ENCODE data around the gene ZRANB3. TPM values are rescaled to one million over a fixed set of nuclear protein-coding genes. Genes with fewer than 3 reads are reported as not detected.

Gene ZRANB3
- total RNA-seq (2014; rRNA removed; shearing (Covaris generic); ENCODE audit: low replicate concordance): 6.2 and 12.6 TPM in 2 replicates

DNA sequence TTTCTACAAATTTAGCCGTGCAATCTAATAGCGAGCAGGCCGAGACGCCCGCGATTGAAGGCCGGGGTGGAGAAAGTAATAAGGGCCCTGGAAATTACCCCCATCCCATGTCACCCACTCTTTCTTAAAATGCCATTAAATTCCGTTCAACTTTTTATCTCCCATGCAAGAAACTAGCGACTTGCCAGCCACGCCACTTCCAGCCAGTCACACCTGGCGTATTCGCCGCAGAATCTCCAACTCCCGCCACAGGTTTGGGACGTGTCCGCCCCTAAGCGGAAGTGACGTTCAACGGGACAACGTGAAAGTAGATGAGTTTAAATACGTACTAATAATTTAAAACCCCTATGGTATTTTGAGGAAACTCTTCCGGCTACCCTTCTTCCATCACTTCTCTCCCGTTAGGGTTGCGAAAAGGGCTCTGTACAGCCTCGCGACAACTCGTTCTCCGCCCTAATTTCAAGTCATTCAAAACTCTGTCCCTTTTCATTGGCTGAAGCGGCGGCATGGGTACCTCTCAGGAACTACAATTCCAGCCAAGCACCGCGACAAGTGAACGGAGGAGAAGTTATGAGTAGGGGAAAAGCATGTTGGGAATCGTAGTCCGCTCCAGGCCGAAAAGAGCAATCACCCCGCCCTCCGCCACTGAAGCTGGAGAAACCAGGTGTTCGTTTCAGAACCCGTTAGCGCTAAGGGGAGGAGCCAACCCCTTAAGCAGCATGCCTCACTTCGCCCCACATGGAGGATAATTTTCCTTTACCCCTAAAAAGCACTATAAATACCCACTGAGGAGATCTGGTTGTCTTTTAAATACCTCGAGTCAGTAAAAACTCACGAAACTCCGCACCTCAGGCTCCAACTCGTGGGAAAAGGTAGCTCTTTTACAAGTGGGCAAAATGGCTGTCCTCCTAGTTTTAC lies at the start of gene ZRANB3:
TSS of gene ZRANB3 (minus strand) at position 906 of the 918 bp plus-strand sequence.
- H3K27me3 ChIP-seq (ENCODE audit: low read length): no peaks in the 10 kb centered on the region
- H4K20me1 ChIP-seq (ENCODE audit: insufficient read depth, low read depth, low read length): 0 out of 2 replicates have a peak, but pooled peaks cover 3% of the 10 kb centered on the region
- peak; percentile 99 for DNase-seq
- H3K9me3 ChIP-seq (ENCODE audit: low read length): no peaks in the 10 kb centered on the region
- peak within 1 kb of the TSS; percentile 90 for H3K27ac ChIP-seq (ENCODE audit: low read length)
- peak within 1 kb of the TSS; percentile 75; the same call in 1 of the 2 replicates for H2AFZ ChIP-seq (ENCODE audit: low read length)
- H3K4me3 ChIP-seq (ENCODE audit: low read length): peak within 1 kb of the TSS; percentile 91
- peaks cover 40% of the 10 kb centered on the region for H3K4me1 ChIP-seq (ENCODE audit: low read length)
- H3K79me2 ChIP-seq (ENCODE audit: low read length): peaks cover 85% of the 10 kb centered on the region
- H3K9me2 ChIP-seq (replicated peaks; ENCODE audit: insufficient read depth, low read length): no peaks in the 10 kb centered on the region
- peak within 1 kb of the TSS; percentile 91 for H3K4me2 ChIP-seq (ENCODE audit: low read depth, low read length, poor library complexity, severe bottlenecking)
- peak within 1 kb of the TSS; percentile 94 for H3K9ac ChIP-seq (ENCODE audit: low read length)
- peaks cover 14% of the 10 kb centered on the region; the same call in 1 of the 2 replicates for H3K36me3 ChIP-seq (ENCODE audit: insufficient read depth, low read length)

DNA sequence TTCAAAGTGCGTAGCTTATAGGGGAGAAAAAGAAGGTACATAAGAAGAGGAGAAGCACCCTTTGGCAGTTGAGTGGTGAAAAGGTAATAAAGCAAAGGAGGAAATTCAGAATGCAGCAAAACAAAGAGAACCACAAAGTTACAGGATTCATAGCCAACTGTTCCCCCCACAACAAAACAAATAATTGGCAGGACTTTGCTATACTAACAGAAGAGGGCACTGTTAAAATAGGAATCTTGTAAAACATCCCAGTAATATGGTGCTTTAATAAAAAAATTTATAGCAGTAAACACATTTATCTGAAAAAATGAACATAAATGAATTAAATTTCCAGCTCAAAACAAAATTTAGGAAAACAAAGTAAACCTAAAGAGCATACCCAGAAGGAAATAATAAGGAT lies 42.6 kb upstream of the ZRANB3 start:
- Histone ChIP-seq H3K27ac (ENCODE audit: low read length) (no peak overlapping the region), H3K9ac (ENCODE audit: low read length) (no peak overlapping the region), H3K4me1 (ENCODE audit: low read length) (no peaks in the 10 kb centered on the region), H2AFZ (ENCODE audit: low read length) (no peak overlapping the region), H3K79me2 (ENCODE audit: low read length) (peaks cover 77% of the 10 kb centered on the region), H3K4me2 (ENCODE audit: low read depth, low read length, poor library complexity, severe bottlenecking) (no peak overlapping the region), H3K9me2 (replicated peaks; ENCODE audit: insufficient read depth, low read length) (no peaks in the 10 kb centered on the region), H3K4me3 (ENCODE audit: low read length) (no peak overlapping the region), H3K27me3 (ENCODE audit: low read length) (no peaks in the 10 kb centered on the region), H4K20me1 (ENCODE audit: insufficient read depth, low read depth, low read length) (no peaks in the 10 kb centered on the region), H3K36me3 (ENCODE audit: insufficient read depth, low read length) (peaks cover 19% of the 10 kb centered on the region; the same call in 1 of the 2 replicates), H3K9me3 (ENCODE audit: low read length) (no peaks in the 10 kb centered on the region)
- DNase-seq: no peak

GRCh38 chr2:135570884-135571283 lies 39.9 kb upstream of the ZRANB3 start:
- Histone ChIP-seq H3K27me3 (ENCODE audit: low read length) (no peaks in the 10 kb centered on the region), H3K4me1 (ENCODE audit: low read length) (no peaks in the 10 kb centered on the region), H3K9ac (ENCODE audit: low read length) (no peak overlapping the region), H3K36me3 (ENCODE audit: insufficient read depth, low read length) (peaks cover 23% of the 10 kb centered on the region; the same call in 1 of the 2 replicates), H2AFZ (ENCODE audit: low read length) (no peak overlapping the region), H3K4me2 (ENCODE audit: low read depth, low read length, poor library complexity, severe bottlenecking) (no peak overlapping the region), H3K4me3 (ENCODE audit: low read length) (no peak overlapping the region), H3K79me2 (ENCODE audit: low read length) (peaks cover 83% of the 10 kb centered on the region), H3K27ac (ENCODE audit: low read length) (no peak overlapping the region), H3K9me2 (replicated peaks; ENCODE audit: insufficient read depth, low read length) (no peaks in the 10 kb centered on the region), H4K20me1 (ENCODE audit: insufficient read depth, low read depth, low read length) (no peaks in the 10 kb centered on the region), H3K9me3 (ENCODE audit: low read length) (no peaks in the 10 kb centered on the region)
- DNase-seq: no peak

DNA sequence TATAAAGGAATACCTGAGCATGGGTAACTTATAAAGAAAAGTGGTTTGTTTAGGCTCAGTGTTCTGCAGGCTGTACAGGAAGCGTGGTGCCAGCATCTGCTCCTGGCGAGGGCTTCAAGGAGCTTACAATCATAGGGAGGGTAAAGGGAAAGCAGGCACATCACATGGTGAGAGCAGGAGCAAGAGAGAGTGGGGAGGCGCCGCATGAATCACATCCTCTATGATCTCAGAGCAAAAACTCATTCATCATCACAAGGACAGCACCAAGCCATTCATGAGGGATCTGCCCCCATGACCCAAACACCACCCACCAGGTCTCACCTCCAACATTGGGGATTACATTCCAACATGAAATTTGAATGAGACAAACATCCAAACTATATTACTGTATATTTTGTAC lies 32.8 kb upstream of the ZRANB3 start:
- no peaks in the 10 kb centered on the region for H3K9me2 ChIP-seq (replicated peaks; ENCODE audit: insufficient read depth, low read length)
- no peak overlapping the region for H3K4me2 ChIP-seq (ENCODE audit: low read depth, low read length, poor library complexity, severe bottlenecking)
- no peaks in the 10 kb centered on the region for H3K27me3 ChIP-seq (ENCODE audit: low read length)
- peaks cover 8% of the 10 kb centered on the region; the same call in 1 of the 2 replicates for H3K36me3 ChIP-seq (ENCODE audit: insufficient read depth, low read length)
- 0 out of 2 replicates have a peak, but pooled peaks cover 6% of the 10 kb centered on the region for H4K20me1 ChIP-seq (ENCODE audit: insufficient read depth, low read depth, low read length)
- no peak overlapping the region for H2AFZ ChIP-seq (ENCODE audit: low read length)
- H3K4me1 ChIP-seq (ENCODE audit: low read length): no peaks in the 10 kb centered on the region
- no peak overlapping the region for H3K27ac ChIP-seq (ENCODE audit: low read length)
- H3K9me3 ChIP-seq (ENCODE audit: low read length): no peaks in the 10 kb centered on the region
- no peak for DNase-seq
- H3K9ac ChIP-seq (ENCODE audit: low read length): no peak overlapping the region
- no peak overlapping the region for H3K4me3 ChIP-seq (ENCODE audit: low read length)
- H3K79me2 ChIP-seq (ENCODE audit: low read length): peaks cover 98% of the 10 kb centered on the region

DNA sequence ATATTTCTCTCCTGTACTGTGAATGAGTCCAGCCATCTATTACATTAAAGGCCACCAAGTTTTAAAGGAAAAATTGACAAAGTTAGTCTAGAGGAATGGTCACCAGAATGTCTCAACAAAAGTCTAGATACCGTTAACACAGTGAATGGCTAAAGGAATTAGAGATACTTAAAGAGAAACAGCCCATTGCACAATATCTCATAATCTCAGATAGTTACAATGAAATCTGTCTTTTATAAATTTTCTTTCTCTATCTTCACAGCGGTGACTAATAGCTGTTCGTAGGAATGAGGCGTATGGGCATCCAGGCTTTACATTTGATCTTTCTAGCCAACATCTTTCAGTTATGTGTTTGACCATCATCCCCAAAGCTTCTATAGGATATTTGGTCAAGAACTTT lies 30.9 kb upstream of the ZRANB3 start:
- Histone ChIP-seq H3K4me2 (ENCODE audit: low read depth, low read length, poor library complexity, severe bottlenecking) (no peak overlapping the region), H3K79me2 (ENCODE audit: low read length) (peaks cover 99% of the 10 kb centered on the region), H4K20me1 (ENCODE audit: insufficient read depth, low read depth, low read length) (0 out of 2 replicates have a peak, but pooled peaks cover 6% of the 10 kb centered on the region)

DNA sequence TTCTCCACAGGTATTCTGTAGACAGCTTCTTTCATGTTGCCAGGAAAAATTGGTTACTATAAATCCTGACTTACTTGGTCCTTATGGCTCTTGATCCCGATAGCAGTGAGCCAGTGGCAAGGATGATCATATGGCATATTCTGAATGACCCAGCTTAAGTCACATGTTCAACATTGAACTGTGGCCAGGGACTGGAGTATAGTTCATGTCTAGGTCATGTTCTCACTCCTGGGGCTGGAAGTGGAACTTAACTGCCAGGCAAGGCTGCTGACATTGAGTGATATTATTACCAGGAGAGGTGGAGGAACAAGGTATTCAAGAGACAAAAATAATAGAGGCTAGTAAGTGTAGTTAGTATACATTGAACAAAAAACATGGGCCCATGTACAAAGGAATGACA lies 26.5 kb upstream of the ZRANB3 start:
- Histone ChIP-seq H3K36me3 (ENCODE audit: insufficient read depth, low read length) (peaks cover 4% of the 10 kb centered on the region; the same call in 1 of the 2 replicates), H3K9me2 (replicated peaks; ENCODE audit: insufficient read depth, low read length) (no peaks in the 10 kb centered on the region), H3K79me2 (ENCODE audit: low read length) (peaks cover 100% of the 10 kb centered on the region)

More for the DNA sequence above, 30.9 kb upstream of the ZRANB3 start:
- H3K9me2 ChIP-seq (replicated peaks; ENCODE audit: insufficient read depth, low read length): no peaks in the 10 kb centered on the region
- H3K27ac ChIP-seq (ENCODE audit: low read length): no peak overlapping the region
- peaks cover 11% of the 10 kb centered on the region; the same call in 1 of the 2 replicates for H3K36me3 ChIP-seq (ENCODE audit: insufficient read depth, low read length)
- H3K9ac ChIP-seq (ENCODE audit: low read length): no peak overlapping the region
- no peaks in the 10 kb centered on the region for H3K9me3 ChIP-seq (ENCODE audit: low read length)
- H3K27me3 ChIP-seq (ENCODE audit: low read length): no peaks in the 10 kb centered on the region
- H3K4me1 ChIP-seq (ENCODE audit: low read length): peaks cover 8% of the 10 kb centered on the region
- H2AFZ ChIP-seq (ENCODE audit: low read length): no peak overlapping the region
- H3K4me3 ChIP-seq (ENCODE audit: low read length): no peak overlapping the region
- no peak for DNase-seq

GRCh38 chr2:135555311-135555710 lies 24.3 kb upstream of the ZRANB3 start:
- H3K4me3 ChIP-seq (ENCODE audit: low read length): no peak overlapping the region
- H3K9me3 ChIP-seq (ENCODE audit: low read length): no peaks in the 10 kb centered on the region
- H3K9me2 ChIP-seq (replicated peaks; ENCODE audit: insufficient read depth, low read length): no peaks in the 10 kb centered on the region
- H3K4me2 ChIP-seq (ENCODE audit: low read depth, low read length, poor library complexity, severe bottlenecking): no peak overlapping the region
- no peak overlapping the region for H3K9ac ChIP-seq (ENCODE audit: low read length)
- H4K20me1 ChIP-seq (ENCODE audit: insufficient read depth, low read depth, low read length): 0 out of 2 replicates have a peak, but pooled peaks cover 6% of the 10 kb centered on the region
- peaks cover 100% of the 10 kb centered on the region for H3K79me2 ChIP-seq (ENCODE audit: low read length)
- no peak overlapping the region for H2AFZ ChIP-seq (ENCODE audit: low read length)
- no peak overlapping the region for H3K27ac ChIP-seq (ENCODE audit: low read length)
- H3K36me3 ChIP-seq (ENCODE audit: insufficient read depth, low read length): peaks cover 4% of the 10 kb centered on the region; the same call in 1 of the 2 replicates
- no peak for DNase-seq
- no peaks in the 10 kb centered on the region for H3K27me3 ChIP-seq (ENCODE audit: low read length)
- H3K4me1 ChIP-seq (ENCODE audit: low read length): peaks cover 8% of the 10 kb centered on the region

More for the DNA sequence above, 26.5 kb upstream of the ZRANB3 start:
- Histone ChIP-seq H2AFZ (ENCODE audit: low read length) (no peak overlapping the region), H3K9me3 (ENCODE audit: low read length) (no peaks in the 10 kb centered on the region), H3K9ac (ENCODE audit: low read length) (no peak overlapping the region), H3K4me2 (ENCODE audit: low read depth, low read length, poor library complexity, severe bottlenecking) (no peak overlapping the region), H4K20me1 (ENCODE audit: insufficient read depth, low read depth, low read length) (0 out of 2 replicates have a peak, but pooled peaks cover 6% of the 10 kb centered on the region), H3K4me1 (ENCODE audit: low read length) (peaks cover 8% of the 10 kb centered on the region), H3K4me3 (ENCODE audit: low read length) (no peak overlapping the region), H3K27me3 (ENCODE audit: low read length) (no peaks in the 10 kb centered on the region), H3K27ac (ENCODE audit: low read length) (no peak overlapping the region)
- DNase-seq: no peak

- Histone ChIP-seq H2AFZ (ENCODE audit: low read length) (no peak overlapping the region), H3K4me3 (ENCODE audit: low read length) (no peak overlapping the region), H3K79me2 (ENCODE audit: low read length) (peaks cover 100% of the 10 kb centered on the region), H3K4me1 (ENCODE audit: low read length) (peaks cover 4% of the 10 kb centered on the region), H3K27me3 (ENCODE audit: low read length) (no peaks in the 10 kb centered on the region), H3K9ac (ENCODE audit: low read length) (no peak overlapping the region), H3K9me2 (replicated peaks; ENCODE audit: insufficient read depth, low read length) (no peaks in the 10 kb centered on the region), H4K20me1 (ENCODE audit: insufficient read depth, low read depth, low read length) (no peaks in the 10 kb centered on the region), H3K27ac (ENCODE audit: low read length) (no peak overlapping the region), H3K36me3 (ENCODE audit: insufficient read depth, low read length) (peaks cover 3% of the 10 kb centered on the region; the same call in 1 of the 2 replicates), H3K9me3 (ENCODE audit: low read length) (no peaks in the 10 kb centered on the region), H3K4me2 (ENCODE audit: low read depth, low read length, poor library complexity, severe bottlenecking) (no peak overlapping the region)
- no peak for DNase-seq
These were observed 21.9 kb upstream of the ZRANB3 start for GRCh38 chr2:135552887-135553286.
